Suprapubic skin (tissue), 4 donors: ENCODE results near the gene BTC.

Source experiments
- CTCF ChIP-seq, 2 donors: fragments of 200-600 bp in 1 of 2; fragments of 450-650 bp in 1 of 2; sonication (generic) in 1 of 2; IDR thresholded peaks; one replicate each; pipeline ENCODE4 v1.5.1; 2016 to 2019; ENCODE audit warnings: antibody characterized with exemption in 2 of 2, mild to moderate bottlenecking in 1 of 2, moderate library complexity in 1 of 2
- EP300 ChIP-seq: sonication (generic); formaldehyde crosslinking; IDR thresholded peaks from one replicate; pipeline ENCODE4 v1.6.1; 2017; ENCODE audit warnings: antibody characterized with exemption
- POLR2A ChIP-seq, 2 donors: fragments of 450-650 bp; IDR thresholded peaks; one replicate each; pipeline ENCODE4 v1.6.1; 2017; ENCODE audit warnings: antibody characterized with exemption in 2 of 2, mild to moderate bottlenecking in 2 of 2, moderate library complexity in 2 of 2
- POLR2AphosphoS5 ChIP-seq, 3 donors: sonication (generic); formaldehyde crosslinking; IDR thresholded peaks; one replicate each; pipeline ENCODE4 v1.6.1; 2017; ENCODE audit warnings: antibody characterized with exemption in 3 of 3

GRCh38 chr4:74714611-74715130 is 79.7 kb downstream of the BTC start:
- no peak for TF ChIP-seq EP300
- TF ChIP-seq CTCF (IDR thresholded peaks at IDR 0.05): no peak
- TF ChIP-seq POLR2AphosphoS5 (IDR thresholded peaks at IDR 0.05): no peak
- no peak for TF ChIP-seq POLR2A (IDR thresholded peaks at IDR 0.05)
